ENCODE data around the gene AMPH.

Gene AMPH

DNA sequence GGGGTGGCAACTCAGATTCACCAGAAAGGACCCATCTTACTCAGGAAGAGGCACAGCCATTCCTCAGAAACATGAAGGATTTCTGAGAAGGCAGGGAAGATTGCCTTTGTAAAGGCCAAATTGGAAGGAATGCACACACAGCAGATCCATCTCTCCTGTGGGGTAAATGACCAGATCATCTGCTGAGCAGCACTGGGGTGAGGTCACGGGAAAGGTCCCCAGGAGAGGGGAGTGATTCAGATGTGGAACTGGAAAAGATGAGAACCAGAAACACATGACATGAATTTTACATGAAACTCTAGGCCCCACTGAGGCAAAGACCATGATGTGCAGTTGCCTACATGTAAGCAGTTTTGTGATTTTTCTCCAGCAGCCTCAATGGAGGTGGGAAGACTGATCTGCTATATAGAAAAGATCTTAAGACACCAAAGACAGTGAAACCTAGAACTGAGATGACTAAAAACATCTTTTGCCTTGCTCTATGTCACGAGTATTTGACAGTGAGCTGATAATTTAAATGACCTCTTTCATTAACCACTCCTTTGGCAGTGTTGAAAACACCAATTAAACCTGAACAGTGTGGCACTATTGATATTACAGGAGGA, 91.6 kb downstream of the AMPH start:
- H3K4me3 ChIP-seq (ENCODE audit: low read length), result no peak overlapping the region
- TF ChIP-seq ZNF274 (IDR thresholded peaks at IDR 0.05; ENCODE audit: low read depth, low read length), result no peak

DNA sequence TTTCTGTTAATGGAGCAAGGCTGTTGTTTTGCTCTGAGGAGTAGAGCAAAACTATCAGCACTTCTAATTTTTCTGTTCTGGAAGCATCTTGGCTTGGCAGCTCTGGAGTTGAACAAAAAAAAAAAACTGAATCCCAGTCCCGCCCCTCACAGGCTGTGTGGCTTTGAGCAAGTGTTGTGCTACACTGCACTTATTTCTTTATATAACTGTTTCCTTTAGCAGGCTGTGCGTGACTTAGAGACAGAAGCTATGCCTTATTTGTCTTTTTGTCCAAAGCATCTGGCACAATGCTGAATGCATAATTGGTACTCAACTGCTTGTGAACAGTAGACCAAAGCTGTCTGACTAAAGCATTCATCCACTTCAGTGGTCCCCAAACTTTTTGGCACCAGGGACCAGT, 96.1 kb downstream of the AMPH start:
- no peak for TF ChIP-seq ZNF274 (IDR thresholded peaks at IDR 0.05; ENCODE audit: low read depth, low read length)
- no peak overlapping the region for H3K4me3 ChIP-seq (ENCODE audit: low read length)

- TF ChIP-seq ZNF274 (IDR thresholded peaks at IDR 0.05; ENCODE audit: low read depth, low read length), result no peak
Observed at GRCh38 chr7:38525857-38526256, 105.3 kb downstream of the AMPH start.

GRCh38 chr7:38524786-38525185, 106.4 kb downstream of the AMPH start:
- TF ChIP-seq ZNF274 (IDR thresholded peaks at IDR 0.05; ENCODE audit: low read depth, low read length), result no peak
- no peak overlapping the region for H3K4me3 ChIP-seq (ENCODE audit: low read length)

More at GRCh38 chr7:38525857-38526256, 105.3 kb downstream of the AMPH start:
- no peak overlapping the region for H3K4me3 ChIP-seq (ENCODE audit: low read length)

DNA sequence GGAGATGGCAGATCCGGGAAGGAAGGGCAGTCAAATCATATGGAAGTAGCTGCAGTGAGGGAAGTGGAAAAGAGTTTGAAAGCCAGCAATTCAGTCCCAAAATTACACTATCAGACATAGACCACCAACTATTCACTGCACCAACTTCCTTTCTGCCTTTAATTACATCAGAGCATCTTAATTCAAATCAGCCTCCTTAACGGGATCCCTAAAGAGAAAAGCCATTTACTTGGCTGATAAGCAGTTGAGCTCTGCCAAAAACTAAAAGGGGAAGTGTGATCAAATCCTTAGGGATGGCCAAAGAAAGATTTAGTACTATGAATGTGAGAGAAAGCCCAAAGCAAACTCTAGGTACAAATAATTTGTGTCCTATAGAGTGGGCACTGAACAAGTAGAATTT, 110.4 kb downstream of the AMPH start:
- TF ChIP-seq ZNF274 (IDR thresholded peaks at IDR 0.05; ENCODE audit: low read depth, low read length), result no peak
- H3K4me3 ChIP-seq (ENCODE audit: low read length), result no peak overlapping the region

- TF ChIP-seq ZNF274 (IDR thresholded peaks at IDR 0.05; ENCODE audit: low read depth, low read length), result no peak
- no peak overlapping the region for H3K4me3 ChIP-seq (ENCODE audit: low read length)
Observed at GRCh38 chr7:38518541-38518940, 112.6 kb downstream of the AMPH start.

DNA sequence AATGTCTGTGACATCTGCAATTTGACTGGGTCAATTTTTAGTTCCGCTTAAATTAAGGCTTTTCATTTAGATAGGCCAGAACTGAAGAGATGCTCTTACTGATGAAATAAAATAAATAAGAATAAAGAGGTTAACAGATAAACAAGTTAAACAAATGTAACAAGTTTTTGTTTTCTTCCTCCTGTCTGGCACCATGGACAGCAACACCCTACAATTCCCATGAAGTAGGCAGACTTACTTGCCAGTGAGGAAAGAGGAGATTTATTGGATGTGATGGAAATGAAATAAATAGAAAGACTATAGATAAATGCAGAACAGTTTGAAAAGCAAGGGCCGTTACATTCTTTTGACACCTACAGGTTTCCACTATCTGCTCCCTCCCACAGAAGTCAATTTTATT, 118.5 kb downstream of the AMPH start:
- no peak for TF ChIP-seq ZNF274 (IDR thresholded peaks at IDR 0.05; ENCODE audit: low read depth, low read length)
- no peak overlapping the region for H3K4me3 ChIP-seq (ENCODE audit: low read length)

- no peak for TF ChIP-seq ZNF274 (IDR thresholded peaks at IDR 0.05; ENCODE audit: low read depth, low read length)
- no peak overlapping the region for H3K4me3 ChIP-seq (ENCODE audit: low read length)
Observed at GRCh38 chr7:38512291-38512690, 118.9 kb downstream of the AMPH start.

DNA sequence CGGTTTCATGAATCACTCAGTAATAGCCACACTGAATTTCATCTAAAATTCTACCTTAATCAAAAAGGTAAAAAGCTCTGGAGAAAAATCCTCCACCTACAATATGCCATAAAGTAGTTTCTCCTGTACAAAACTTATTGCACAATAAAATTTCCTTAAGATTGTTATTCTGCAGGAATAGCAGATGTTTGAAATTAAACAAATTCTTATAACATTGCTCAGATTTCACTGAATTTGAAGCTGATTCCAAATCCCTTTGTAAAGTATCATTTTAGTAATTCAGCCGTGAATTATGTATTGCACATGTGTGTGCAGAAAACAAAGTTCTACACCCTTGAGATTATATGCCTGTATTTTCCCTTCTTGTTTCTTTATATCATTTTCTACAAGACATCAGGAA, 123.8 kb downstream of the AMPH start:
- no peak for TF ChIP-seq ZNF274 (IDR thresholded peaks at IDR 0.05; ENCODE audit: low read depth, low read length)
- H3K4me3 ChIP-seq (ENCODE audit: low read length), result no peak overlapping the region

GRCh38 chr7:38506756-38507155, 124.4 kb downstream of the AMPH start:
- no peak overlapping the region for H3K4me3 ChIP-seq (ENCODE audit: low read length)

DNA sequence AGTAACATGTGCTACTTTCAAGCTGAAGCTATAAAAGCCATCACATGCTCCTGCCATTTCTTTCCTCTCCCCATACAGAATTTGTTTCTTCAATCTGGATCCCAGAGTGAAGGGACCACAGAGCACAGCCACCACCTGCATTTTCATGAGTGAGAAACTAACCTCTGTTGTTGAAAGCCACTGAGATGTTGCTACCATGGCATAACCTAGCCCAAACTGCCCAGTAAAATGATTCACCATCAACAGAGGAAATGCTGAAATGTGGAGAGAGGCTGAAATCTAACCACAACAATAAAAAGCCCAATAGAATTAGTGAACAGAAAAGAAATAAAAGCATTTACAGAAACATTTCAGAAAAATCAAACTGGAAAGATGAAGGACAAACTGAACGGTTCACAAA, 125.2 kb downstream of the AMPH start:
- no peak for TF ChIP-seq ZNF274 (IDR thresholded peaks at IDR 0.05; ENCODE audit: low read depth, low read length)
- H3K4me3 ChIP-seq (ENCODE audit: low read length), result no peak overlapping the region

More at GRCh38 chr7:38506756-38507155, 124.4 kb downstream of the AMPH start:
- TF ChIP-seq ZNF274 (IDR thresholded peaks at IDR 0.05; ENCODE audit: low read depth, low read length), result no peak

- TF ChIP-seq ZNF274 (IDR thresholded peaks at IDR 0.05; ENCODE audit: low read depth, low read length), result no peak
- H3K4me3 ChIP-seq (ENCODE audit: low read length), result no peak overlapping the region
Observed at GRCh38 chr7:38504684-38505083, 126.5 kb downstream of the AMPH start.

GRCh38 chr7:38502848-38503247, 128.3 kb downstream of the AMPH start:
- no peak for TF ChIP-seq ZNF274 (IDR thresholded peaks at IDR 0.05; ENCODE audit: low read depth, low read length)
- no peak overlapping the region for H3K4me3 ChIP-seq (ENCODE audit: low read length)

DNA sequence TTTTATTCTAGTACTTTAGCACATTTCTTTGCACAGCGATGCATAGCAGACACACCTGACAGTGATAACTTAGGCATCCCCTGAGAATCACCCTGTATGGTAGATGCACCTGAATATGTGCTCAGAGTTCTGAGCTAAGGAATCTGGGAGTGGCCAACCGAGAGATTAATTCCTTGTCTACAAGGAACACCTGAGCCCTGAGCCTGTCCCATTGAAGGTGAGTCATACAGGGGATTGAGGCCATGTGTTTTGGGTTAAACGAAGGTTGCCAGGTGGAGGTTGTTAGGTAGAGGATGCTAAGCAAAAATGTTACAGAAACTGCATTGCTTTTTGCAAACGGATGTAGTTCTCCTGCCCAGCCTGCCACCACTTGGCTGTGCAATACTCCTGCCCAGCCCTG, 128.9 kb downstream of the AMPH start:
- TF ChIP-seq ZNF274 (IDR thresholded peaks at IDR 0.05; ENCODE audit: low read depth, low read length), result no peak
- no peak overlapping the region for H3K4me3 ChIP-seq (ENCODE audit: low read length)

GRCh38 chr7:38492010-38492409, 139.2 kb downstream of the AMPH start:
- no peak overlapping the region for H3K4me3 ChIP-seq (ENCODE audit: low read length)
- TF ChIP-seq ZNF274 (IDR thresholded peaks at IDR 0.05; ENCODE audit: low read depth, low read length), result no peak

GRCh38 chr7:38482521-38482920, 148.7 kb downstream of the AMPH start:
- no peak for TF ChIP-seq ZNF274 (IDR thresholded peaks at IDR 0.05; ENCODE audit: low read depth, low read length)
- no peak overlapping the region for H3K4me3 ChIP-seq (ENCODE audit: low read length)
